Measurements from ENCODE around the gene LIM2.

GRCh38 chr19:51417810-51418157, 30.0 kb upstream of the LIM2 start:
- TF ChIP-seq CTCF (IDR thresholded peaks at IDR 0.05; ENCODE audit: low read length) = no peak
- TF ChIP-seq EZH2 (optimal IDR thresholded peaks at IDR 0.05; ENCODE audit: low read depth, low read length) = no peak
- TF ChIP-seq EZH2phosphoT487 (IDR thresholded peaks at IDR 0.05; ENCODE audit: low read length) = no peak

All from MM.1S (cell line).